HG03103 (cell line): ENCODE results near the gene DGCR6L.
"Not testable (repeated sequence)": the region's sequence is repeated elsewhere in the genome, so short reads cannot be mapped to it uniquely, and the experiment has no call there.

Experiments used
- ATAC-seq: cut with Tn5 transposase; IDR thresholded peaks from one replicate; pipeline ENCODE4 v1.9.1; 2021; ENCODE audit warnings: low read depth; ENCODE audit not compliant: unreplicated experiment

Gene DGCR6L

DNA sequence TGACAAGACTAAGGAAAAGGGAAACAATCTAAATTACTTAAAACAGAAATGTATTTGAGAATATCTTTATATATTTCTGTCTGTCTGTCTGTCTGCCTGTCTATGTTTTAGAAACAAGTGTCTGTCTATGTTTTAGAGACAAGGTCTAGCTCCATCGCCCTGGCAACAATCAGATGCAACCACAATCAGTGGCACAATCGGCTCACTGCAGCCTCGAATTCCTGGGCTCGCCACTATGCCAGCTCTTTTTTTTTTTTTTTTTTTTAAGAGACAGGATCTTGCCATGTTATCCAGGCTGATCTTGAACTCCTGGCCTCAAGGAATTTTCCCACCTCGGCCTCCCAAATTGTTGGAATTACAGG lies 8.7 kb upstream of the DGCR6L start:
- not testable (repeated sequence) for ATAC-seq

DNA sequence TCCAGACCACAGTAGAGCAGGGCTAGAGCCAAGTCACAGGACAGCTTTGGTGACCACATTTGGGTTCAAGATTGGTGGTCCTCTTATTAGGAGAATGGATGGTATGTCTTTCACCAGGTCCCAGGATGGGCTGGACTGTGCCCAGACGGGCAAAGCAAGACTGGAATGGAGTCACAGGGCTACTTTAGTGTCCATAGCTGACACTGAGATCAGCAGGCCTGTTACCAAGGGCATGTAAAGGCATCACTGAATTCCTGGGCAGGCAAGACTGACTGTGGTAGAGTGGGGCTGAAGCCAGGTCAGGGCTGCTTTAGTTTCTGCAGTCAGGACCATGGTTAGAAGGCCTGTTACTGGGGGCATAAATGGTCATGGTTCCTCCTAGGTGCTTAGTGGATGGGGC lies 6.1 kb upstream of the DGCR6L start:
- ATAC-seq = not testable (repeated sequence)

DNA sequence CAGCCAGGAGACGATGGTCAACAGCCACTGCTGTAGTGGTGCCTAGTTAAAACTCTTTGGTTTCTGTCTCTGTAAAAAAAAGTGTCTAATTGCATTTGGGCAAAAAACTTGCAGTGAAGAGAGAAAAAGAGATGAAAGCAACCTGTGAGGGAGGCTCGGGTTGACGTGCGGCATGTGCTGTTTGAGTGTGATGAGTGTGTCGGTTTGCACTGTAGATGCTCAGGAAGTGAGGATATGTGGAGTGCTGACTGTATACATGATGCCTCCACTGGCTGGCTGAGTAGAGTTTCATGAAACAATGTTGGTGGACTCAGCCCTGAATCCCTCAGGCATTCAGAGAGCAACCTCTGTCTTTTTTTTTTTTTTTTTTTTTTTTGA lies 4.3 kb upstream of the DGCR6L start:
- no peak for ATAC-seq

DNA sequence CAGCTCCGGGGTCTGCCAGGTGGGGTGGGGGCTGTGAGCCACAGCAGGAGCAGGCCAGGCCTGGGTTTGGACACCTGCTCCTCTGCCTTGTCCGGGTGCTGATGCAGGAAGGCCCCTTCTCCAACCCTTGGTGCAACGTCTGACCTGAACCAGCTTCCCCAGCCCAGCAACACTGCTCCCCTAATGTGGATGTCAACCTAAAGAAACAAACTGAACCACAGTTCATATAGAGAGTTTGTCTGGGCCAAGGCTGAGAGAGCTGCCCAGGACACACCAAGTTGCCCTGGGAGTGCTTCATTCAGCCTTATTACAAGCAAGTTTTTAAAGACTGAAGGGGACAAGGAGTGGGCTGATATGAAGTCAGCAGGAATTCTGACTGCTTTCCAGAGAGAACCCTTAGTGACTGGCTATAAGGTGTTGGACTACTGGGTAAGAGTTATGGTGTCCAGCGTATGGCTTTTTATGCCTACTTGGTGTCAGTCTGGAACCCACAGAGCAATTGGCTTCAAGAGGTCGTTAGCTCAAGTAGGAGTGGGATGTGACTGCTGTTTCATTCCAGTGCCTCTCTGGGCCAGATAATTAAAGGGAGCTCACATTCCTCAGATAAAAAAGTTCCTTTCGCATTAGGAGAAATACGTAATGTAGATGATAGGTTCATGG lies 1.8 kb upstream of the DGCR6L start:
- ATAC-seq = not testable (repeated sequence)

DNA sequence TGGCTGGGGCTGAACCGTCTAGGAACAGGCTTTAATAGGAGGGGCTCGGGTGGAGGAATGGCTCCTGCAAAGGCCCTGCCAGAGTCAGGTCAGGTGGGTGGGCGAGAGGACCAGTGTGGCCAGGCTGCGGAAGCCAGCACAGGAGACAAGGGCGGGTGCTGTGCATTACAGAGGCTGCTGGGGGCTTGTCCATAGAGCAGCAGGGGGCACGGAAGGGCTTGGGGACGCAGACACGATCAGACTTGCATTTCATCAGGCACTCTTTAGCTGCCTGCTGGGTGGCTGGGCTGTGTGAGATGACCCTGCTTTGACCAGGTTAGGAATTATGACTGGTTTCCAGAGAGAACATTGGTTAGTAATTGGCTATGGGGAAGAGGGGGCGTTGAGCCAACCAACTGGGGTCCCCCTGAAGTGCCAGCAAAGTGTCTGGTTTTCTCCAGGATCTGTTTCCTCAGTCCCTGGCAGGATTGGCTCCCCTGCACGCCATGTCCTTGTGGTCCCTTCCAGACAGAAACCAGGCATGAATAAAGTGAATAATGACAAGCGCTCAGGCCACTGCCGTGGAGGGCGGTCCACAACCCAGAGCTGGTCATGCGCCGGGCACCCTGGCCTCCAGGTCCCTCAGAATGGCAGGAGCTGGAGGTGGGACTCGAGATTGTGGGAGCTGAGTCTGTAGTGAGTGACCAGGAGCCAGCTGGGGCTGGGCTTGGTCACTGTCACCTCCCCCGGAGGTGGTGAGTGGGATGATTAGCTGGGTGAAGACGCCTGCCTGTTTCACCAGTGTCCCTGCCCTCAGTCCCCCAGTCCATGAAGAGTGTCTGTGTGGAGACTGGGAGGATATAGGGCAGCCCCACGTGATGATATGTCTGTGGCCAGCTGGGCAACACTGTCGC lies 1.0 kb upstream of the DGCR6L start:
- ATAC-seq = not testable (repeated sequence)

DNA sequence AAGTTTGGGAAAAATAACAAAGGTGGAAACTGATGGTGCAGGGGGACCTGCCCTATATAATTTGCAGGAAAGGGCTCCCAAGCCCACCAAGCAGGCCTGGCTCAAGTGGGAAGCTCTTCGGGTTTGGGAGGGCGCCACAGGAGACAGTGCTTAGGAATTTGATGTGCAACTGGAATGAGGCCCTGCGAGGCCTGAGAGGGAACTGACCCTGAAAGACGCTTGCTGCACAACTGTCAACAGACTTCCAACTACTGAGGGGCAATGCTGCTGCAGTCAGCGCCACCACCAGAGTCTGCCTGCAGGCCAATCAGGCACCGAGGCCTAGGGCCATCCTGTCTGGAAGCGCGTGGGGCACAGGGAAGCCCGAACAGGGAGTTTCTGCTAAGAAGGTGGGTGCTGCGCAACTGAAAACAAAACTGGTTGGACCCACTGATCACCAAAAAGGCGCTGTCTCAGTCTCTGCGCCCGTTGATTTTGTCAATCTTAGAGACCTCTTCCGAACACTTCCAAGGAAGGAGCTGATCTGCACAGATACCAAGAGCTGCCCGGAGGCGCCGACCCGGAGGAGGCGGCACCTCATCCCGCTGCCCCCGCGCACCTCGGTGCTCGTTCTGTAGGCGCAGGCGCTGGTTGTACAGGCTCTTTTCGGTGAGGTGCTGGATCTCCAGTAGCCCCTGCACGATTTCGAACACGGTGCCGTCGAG lies 667 bp downstream of the DGCR6L start:
- ATAC-seq = no peak

DNA sequence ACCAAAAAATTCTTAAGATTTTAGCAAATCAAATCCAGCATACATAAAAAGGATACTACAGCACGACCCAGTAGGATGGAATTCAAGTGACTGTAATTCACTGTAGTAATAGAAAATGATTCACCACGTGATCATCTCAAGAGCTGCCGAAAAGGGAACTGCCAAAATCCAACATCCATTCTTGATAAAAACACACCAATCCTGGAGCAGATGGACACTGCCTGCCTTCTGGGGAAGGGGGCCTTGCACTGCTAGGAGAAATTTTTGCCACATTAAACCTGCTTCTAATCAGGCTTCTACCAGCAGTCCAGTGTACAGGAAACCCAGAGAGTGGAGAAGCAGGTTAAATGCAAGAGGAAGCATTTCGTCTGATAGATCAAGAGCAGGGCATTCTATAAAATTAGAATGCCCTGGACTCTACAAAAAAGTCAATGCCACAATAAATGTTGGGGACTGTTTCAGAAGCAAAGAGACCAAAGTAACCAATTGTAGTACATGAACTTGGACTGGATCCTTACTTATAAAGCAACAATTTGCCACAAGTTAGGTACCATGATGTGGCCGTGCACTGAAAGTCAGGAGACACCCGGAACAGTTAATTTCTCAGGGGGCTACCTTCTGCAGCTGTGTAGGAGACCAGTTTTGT lies 1.7 kb downstream of the DGCR6L start:
- ATAC-seq = not testable (repeated sequence)

DNA sequence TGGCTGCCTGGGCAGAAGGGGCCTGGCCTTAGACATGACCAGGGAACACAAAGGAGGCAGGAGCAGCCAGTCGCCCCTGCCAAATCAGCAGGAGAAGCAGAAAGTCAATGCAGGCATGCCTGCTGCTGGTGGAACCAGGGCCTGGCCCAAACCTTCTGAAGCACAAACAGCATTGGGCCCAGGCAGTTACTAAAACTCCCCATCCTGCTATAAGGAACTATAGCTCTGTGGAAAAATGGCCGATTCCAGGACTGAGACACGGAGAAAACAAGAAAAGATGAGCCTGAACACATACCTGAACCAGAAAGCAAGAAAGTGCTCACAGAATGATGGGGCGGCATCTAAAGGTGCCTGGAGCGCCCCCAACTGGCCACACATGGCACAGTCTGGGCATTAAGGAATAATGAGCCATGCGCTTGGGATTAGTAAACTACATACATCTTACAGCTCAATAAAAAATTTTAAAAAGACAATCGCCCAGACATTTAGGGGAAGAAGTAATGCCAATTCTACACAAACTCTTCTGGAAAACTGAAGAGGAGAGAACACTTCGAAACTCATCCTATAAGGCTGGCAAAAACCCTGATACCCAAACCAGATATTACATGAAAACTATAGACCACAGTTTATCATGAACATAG lies 2.3 kb downstream of the DGCR6L start:
- ATAC-seq = not testable (repeated sequence)

DNA sequence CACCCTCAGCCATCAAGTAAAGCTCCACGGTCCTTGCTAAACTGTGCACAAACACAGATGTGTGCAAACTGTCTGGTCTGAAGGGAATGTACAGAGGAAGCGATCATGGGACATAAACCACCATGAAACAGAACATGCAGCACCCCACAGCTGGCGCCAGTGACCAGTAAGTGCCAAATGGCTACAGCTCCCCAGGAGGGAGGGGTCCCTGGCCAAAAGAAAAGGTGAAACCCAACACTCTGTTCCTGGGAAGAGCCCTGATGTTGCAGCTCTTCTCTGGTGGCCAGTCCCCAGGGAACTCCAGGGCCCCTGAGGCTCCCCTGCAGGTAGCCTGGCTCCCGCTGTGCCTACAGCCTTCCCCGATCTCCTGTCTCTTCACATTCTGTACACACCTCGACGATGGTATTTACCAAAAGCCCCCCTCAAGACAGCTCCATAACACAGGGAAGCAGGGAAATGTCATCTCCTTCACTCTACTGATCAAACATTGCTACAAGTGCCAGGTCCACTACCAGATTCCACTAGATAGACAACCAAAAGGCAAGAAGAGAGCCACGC lies 2.9 kb downstream of the DGCR6L start:
- ATAC-seq = no peak

DNA sequence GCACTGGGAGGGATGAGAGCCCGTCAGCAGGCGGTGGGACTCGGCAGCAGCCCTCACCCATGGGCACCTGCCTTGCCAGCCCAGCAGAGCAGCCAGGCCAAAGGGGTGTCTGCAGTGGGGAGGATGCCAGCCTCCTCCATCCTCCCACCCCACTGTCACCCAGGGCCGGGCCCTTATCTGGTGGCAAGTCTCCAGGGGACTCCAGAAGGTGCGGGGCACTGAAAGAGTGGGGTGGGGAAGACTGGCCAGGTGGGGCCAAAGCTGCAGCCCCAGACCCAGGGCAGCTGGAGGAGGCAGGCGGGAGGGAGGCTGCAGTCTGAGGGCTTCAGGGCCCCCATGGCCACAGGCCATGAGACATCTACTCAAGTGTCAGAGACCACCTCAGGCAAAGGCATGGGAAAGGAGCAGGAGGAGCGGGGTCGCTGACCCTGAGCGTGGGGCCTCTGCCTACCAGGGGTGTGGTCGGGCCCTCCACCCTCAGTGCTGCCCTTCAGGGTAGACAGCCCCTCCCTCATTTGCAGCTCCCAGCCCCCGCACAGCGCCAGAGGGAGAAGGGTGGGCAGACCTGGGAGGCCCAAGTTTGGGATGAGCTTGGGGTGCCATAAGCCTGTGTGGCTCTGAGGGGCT lies 3.5 kb downstream of the DGCR6L start:
- ATAC-seq = no peak

DNA sequence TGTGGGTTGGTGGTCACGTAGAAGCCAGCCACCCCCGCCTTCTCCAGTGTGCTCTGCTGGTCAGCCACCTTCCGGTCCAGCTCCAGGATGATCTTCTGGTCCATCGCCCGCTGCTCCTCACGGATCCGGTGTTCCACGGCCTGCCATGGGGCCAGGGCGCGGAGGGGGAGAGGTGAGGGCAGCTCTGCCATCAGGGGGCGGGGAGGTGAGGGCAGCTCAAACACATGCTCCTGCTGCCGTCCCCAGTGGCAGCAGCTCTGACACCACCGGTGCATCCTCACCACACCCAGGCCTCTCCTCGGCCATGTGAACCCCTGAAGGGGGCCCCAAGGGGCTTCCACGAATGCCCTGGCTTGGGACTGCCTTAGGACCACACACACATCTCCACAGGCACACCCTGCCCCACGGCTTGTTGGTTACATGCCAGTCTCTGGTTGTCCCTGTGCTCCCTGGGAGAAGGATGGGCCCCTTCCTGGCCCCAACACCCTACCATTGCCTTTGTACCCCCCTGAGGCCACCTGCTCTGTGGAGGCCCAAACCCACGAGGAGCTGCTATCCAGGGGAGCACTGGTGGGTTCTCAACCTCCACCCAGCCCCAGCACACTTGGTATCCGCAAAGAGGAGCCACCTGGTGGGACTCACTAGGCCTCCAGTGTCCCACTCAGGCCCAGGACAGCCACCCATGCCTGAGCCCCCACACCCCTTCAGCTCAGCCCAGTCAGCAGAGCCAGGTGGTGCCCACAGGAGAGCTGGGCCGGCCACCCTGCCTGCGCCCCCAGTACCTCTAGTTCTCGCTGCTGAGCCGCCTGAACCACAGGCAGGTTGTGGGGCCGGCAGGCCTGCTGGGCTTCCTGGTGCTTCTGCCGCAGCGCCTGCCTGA lies 4.3 kb downstream of the DGCR6L start:
- ATAC-seq = no peak

DNA sequence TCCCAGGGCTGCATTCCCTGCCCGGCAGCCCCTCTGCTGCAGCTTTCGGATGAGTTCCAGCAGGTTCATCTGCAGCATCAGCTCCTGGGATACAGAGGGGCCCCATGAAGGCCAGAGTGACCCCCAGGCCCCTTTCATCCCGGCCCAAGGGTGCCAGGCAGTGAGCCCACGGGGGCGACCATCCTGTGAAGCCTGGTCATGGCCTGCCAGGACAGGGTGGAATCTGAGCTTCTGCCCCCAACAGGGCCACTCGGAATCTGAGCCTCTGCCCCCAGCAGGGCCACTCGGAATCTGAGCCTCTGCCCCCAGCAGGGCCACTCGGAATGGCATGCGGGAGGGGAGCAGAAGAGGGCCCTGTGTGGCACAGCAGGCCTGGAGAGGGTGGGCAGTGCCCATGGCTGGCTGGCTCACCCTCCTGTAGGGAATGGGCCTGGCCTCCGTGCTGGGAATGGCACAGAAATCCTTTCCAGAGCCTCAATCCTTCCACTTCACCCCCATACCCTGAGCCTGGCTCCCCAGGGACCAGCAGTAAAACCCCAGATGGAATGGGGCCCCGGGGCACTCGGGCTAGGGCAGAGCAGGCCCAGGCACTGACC lies 5.0 kb downstream of the DGCR6L start:
- not testable (repeated sequence) for ATAC-seq

DNA sequence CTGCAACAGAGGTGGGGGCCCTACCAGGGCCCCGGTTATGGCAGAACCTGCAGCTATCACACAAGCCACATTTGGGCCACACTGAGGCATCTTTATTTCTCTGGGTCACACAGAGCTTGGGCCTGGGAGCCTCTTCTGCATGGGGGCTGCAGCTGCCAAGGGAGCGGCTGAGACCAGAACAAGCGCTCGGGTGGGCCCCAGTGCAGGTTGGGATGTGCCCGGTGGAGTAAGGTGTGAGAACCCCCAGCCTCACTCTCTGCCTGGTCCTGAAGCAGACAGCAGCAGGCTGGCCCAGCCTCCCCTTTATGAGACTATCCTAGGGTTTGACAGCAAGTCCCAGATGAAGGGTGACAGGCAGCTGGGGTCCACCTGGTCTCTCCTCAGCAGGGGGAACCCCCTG lies 5.7 kb downstream of the DGCR6L start:
- not testable (repeated sequence) for ATAC-seq

DNA sequence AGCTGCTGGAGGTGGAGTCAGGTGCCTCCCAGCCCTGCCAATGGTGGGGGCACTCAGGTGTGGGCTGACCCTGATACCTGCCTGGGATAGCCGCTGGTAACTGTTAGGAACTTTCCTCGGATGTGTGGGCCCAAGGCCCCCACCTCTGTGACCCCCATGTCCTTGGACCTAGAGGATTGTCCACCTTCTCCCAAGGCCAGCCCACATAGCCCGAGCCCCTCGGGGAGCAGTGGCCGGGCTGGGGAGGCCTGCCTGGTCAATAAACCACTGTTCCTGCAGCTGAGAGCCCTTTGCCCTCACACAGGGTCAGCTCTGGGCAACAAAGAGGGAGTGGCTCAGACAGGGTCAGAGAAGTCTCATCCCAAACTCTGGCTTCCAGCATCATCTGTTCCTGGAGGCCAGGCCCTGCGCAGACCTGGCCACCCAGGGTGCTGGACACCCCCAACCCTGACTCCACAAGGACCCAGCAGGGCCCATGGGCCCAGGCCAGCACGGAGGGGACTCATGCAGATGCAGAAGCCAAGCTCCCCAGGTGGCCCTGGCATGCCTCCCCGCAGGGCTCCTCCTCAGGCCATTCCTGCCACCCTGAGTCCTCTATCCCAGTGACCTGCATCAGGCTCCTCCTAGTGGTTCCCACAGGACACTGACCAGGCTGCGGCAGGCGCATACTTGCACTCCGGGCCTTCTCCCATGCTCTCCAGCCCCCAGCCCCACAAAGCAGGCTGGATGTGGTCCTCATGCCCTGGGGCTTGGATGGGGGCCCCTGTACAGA lies 6.4 kb downstream of the DGCR6L start:
- not testable (repeated sequence) for ATAC-seq

DNA sequence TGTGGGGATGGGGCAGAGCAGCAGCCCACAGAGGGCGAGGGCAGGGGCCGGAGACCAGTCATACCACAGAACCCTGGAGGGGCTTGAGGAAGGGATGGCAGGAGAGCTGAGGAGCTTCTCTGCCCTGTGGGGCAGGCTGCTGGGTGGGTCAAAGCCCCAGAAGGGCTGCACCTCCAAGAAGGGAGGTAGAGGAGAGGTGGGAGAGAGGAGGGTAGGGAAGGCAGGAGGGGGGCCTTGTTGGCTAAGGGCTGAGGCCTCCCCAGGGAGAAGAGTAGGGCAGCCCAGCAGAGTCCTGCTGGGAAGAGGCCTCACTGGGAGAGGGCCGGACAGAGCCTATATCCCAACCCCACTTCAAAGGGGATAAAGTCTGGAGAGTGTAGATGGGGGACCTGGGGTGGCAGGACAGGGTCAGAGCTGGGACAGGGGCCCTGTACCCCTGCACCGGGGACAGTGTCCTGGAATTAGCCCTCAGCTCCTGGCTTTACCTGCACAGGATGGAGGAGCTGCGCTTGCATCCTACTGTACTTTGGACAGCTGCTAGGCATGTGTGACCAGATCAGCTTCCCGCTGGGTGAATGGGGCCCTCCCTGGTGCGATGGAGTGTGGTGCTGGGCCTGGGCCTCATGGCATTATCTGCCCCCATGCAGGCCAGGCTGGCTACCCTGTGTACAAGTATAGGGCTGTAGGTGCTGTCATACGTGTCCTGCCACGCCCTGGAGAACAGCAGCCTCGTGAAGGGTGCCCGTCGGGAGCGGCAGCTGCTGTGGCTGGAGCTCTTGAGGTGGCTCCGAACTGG lies 7.3 kb downstream of the DGCR6L start:
- ATAC-seq = no peak

DNA sequence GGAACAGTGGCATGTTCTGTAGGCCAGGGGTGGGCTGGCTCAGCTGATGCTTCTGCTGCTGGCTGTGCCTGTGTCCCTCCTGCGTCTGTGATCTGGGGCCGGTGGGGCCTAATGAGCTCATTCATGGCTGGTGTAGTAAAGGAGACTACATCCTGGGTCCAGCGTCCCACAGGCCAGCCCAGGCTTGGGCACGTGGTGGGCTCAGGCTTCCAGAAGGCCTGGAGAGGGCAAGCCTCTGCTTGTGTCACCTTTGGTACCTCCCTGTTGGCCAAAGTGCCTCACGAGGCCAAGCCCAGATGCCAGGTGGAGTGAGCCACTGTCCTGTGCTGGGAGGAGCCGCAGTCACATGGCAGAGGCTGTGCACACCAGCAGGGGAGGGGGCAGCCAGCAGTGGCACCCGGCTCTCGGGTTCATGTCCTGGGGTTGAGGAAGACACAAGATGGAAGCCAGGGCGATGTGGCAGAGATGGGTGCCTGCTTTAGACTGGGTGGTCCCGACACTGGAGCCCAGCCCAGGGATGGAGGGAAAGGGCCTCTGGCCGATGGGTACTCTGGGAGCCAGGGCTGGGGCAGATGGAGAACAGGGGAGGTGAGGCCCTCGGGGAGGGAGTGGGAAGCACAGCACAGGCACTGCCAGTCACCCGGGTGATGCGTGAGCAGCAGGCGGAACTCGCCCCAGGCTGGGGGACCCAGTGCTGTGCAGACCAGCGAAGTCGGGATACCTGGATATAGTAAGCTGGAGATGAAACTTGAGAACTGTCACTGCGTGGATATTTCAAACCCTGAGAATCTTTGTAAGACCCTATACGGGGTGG lies 8.4 kb downstream of the DGCR6L start:
- not testable (repeated sequence) for ATAC-seq
